NOMO-1 treated with dmso at 0.1 percent for 144 hours (cell line): ENCODE results near the gene C11orf71.
A peak's percentile ranks its signal among the peaks of the same experiment; 100 is the strongest.

Experiments
- DNase-seq: peaks from one replicate; lab custom pipeline; 2025; ENCODE audit not compliant: unreplicated experiment; lab: John Stamatoyannopoulos, UW

C11orf71 gene

DNA sequence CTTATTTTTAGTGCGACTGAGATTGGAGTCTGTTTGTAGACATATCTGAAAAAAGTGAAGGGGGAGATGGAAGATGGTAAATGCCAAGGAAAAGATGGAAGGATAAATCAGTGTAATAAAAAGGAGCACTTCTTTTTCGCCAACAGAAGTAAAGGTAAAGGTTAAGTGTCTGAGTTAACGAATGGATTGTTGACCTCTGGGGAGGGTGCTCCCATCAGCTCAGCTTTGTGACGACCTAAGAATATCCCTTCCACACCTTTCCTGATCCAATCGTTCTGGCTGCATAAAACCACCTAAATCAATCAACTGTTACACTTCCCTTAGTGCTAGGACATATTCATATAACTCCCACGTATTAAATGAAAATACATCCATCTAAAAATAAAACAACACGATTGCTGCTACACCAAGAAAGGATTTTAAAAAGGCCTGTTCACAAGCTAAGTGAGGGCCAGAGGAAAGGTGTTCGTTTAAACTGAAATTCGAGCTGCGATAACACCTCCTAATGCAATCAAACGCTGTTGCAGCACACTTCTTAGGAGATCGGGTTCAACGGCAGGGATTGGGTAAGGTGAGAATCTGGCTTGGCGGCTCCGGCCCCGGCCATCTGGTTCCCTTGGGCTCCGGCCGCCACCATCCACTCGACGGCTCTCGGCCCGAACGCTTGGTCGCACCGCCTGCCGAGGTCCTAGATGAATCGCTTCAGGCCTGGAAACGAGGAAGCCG is 658 bp downstream of the C11orf71 start:
- DNase-seq, result peak; percentile 42

DNA sequence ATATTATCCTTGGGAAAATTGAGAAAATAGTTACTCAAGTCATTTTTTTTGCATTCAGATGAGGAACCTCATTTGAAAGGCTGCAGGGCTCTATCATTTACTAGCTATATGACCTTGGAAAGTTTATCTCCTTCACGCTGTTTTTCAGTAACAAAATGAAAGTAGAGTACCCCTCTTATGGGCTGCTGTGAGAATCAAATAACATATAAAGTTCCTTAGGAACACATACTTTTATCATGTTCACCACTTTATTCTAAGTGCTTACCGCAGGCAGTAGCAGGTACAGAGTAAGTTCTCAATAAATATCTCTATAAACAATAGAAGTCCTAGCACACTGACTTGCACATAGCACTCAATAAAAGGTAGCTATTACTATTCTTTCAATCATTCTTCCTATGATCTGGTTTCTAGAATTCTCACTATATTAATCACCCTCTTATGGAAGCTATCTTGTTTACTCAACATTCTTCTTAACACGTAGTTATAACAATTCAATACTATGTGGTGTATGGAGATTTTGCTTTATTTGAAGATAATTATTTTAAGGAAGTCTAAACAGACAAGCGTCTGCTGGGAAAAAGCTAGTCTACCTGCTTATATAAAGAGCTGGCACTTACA is 1.9 kb downstream of the C11orf71 start:
- DNase-seq, result no peak

DNA sequence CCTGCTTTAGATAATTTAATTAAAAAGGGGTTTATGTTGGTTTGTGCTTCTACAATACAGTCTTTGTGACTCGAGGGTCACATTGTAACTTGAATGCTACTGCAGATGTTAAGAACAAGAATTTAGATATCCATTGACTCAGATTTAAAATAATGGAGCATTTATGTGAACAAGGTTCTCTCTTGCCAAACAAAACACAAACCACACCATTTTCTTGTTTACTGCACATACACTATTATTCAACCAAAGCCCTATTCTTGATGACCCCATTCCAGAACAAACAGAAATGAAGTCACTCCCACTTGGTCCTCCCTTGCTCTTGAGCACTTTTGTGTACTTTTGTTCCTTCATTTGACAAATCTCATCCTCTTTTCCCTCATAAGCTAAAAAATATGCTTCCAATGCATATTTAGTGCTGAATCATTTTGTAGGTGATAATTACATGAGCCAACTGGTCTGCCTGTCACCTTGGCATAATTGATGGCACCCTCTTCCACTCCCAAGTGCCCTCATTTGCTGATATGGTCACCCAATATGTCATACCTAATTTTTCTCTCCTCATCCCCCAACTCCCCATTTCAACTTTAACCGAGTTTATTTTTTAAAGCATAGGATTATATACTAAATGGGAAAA is 2.8 kb downstream of the C11orf71 start:
- no peak for DNase-seq

DNA sequence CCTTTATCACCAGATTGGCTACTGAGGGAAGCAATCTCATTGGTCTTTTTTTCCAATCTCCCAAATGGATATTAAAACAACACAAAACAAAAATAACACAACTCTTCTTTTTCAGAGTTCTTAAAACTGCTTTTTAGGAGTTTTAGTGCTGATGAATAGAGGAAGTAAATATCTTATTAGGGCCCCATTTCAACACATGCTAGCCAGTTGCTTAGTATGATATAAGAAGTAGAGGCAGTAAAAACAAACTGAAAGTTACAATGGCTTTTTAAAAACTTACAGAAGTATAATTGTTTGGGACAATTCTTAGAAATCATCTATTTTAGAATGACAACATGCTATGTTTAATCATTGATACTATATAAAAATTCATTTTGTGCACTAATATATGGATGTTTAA is 3.4 kb downstream of the C11orf71 start:
- DNase-seq, result no peak

DNA sequence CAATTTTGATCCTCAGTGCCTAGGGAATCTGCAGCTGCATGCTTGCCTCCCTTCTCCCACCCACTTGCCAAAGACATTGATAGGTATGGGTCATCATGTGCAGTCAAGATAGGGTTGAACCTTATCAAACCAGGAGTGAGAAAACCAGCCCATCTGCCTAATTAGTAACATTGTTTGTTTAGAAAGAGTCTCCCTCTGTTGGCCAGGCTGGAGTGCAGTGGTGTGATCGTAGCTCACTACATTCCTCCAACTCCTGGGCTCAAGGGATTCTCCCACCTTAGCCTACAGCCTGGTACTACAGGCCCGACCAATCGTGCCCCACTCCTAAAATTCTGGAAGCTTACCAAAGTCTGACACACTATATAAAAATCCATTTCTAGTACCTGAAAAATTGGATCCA is 4.6 kb downstream of the C11orf71 start:
- DNase-seq, result no peak

DNA sequence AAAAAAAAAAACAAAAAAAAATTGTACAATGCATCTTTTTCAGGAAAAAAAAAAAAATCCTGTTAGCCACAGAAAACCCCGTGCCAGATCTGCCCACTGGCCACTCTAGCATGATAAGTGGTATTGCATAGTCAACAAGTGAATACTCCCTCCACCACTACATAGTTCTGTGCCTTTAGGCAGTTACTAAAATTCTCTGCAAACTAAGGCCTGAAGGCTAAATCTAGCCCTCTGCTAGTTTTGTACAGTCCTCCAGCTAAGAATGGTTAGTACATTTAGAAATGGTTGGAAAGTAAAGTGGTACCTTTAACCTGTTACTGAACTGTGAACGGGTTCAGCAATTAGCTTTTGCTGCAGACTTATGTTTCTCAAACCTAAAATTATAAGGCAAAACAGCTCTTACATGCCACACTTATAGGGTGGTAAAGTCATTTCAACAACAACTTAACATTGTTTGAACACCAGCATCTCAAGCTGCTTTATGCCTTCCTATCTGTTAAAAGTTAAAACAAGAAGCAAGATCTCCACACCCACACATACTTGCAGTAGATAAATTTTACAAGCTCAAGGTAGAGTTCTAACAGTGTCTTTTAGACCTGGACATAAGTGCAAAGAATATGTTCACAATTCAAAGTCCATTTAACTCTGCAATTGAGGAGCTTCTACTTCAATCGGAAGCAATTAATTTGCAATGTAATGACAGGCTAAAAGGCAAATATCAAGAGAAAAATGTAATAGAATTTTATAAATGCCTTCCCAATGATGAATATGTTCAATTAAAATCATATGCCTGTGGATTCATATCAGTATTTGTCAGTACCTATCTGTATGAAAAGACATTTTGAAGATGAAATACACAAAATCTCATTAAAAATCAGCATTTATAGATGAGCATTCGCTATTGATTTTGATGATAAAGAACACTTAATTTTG is 7.3 kb downstream of the C11orf71 start:
- no peak for DNase-seq

DNA sequence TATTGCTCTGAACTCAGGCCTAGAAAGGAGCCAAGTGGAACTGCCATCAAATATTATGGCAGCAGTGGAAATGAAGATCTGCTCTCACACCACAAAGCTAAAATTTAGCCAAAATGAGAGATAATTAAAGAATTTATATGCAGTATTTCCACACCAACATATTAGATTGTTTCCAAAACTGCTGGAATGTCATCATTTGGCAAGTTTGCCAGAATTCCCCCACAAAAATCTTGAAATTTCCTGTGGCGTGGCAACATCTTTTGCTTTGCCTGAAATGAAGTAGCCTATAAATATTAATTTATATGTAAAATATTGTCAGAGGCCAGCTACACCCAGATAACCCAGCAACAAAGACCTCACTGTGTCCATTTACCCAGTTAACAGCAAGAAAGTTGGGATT is 13.8 kb downstream of the C11orf71 start:
- DNase-seq, result no peak

DNA sequence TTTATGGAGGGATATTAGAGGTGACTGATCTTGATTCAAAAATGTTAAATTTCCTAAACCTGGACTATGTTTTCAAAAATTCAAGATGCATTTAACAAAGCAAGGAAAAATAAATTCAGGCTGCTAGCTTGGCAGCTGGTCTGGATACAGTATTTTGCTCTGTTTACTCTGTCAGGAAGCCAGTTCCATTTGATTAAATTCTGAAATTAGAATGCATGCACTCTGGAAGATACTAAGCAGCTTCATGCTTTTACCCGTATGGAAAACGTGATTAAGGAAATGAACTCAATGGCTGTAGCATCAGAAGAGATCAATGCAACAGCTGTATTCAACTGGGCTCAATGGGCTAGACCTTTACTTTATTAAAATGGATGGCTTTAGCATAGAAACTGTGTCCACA is 14.2 kb downstream of the C11orf71 start:
- no peak for DNase-seq

DNA sequence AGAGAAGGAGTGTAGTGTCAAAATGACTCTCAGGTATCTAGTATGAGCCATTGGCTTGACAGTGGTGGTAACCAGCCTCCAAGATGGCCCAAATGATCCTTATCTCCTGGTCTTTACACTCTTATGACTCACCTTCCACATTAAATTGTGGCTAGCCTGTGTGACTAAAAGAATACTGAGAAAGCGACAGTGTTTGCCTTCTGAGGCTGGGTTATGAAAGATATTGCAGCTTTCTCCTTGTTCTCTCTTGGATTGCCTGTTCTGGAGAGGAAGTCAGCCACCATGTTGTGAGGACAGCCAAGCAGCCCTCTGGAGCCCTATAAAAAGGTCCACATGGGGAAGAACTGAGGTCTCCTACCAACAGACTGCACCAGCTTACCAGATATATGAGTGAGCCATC is 15.8 kb downstream of the C11orf71 start:
- no peak for DNase-seq

DNA sequence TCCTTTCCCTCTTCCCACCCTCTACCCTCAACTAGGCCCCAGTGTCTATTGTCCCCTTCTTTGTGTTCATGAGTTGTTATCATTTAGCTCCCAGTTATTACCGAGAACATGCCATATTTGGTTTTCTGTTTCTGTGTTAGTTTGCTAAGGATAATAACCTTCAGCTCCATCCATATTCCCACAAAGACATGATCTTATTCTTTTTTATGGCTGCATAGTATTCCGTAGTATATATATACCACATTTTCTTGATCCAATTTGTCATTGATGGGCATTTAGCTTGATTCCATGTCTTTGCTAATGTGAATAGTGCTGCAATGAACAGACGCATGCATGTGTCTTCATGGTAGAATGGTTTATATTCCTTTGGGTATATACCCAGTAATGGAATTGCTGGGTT is 17.8 kb downstream of the C11orf71 start:
- DNase-seq, result no peak

DNA sequence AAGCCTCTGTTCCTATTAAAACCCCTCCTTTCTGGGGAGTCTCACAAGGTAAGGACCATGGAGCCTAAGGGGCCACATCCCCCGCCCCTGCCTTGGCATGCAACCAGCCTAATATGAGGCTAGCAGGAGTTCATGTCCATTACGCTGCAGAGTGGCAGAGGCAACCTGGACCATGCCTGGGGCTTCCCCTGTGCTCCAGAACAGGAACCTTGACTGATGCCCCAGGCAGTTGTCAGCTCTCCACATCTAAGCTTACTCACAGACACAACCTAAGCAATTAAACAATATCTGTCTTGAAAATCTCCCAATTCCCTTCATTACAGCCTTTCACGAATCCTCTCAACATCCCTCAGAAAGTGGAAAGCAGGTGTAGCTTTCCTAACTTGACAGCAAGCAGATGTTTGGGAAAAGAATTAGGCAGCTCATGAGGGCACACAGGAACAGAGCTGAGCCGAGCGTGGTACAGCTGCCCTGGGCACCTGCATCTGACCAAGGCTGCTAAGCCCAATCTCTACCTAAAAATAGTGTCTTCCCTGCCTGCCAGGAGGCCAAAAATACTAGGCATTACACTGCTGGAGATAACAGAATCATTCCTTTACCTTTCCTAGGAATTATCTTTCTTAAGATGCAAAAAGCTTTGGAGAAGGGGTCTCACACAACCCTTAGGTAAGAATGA is 20.8 kb downstream of the C11orf71 start:
- no peak for DNase-seq

DNA sequence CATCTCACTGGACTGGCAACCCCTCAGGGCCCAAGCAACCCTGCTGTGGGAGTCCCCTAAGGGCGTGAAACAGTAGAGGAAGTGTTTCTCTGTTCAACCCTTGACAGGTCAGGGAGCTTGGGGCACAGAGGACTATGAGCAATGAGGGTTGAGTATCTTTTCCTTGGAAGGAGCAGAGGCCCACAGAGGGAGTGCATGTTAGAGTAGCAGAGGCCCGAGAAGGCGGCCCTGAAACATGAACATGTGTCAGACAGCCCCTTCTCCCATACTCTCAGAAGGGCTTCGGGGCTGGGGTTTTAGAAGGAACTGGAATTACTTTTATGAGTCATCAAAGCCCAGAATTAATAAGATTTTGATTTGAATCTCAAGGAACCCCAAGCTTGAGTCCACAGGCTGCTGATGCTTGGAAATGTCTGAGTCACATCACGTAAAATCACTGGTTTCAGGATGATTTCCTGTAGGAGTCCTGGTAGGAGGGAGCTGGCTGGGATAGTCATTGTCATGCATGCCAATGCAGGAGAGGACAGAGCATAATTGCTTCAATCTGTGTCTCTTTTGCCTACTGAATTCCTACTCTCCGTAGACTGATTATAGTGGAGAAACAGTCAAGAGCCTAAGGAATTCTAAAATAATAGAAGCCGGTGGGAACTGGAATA is 22.6 kb downstream of the C11orf71 start:
- DNase-seq, result no peak

DNA sequence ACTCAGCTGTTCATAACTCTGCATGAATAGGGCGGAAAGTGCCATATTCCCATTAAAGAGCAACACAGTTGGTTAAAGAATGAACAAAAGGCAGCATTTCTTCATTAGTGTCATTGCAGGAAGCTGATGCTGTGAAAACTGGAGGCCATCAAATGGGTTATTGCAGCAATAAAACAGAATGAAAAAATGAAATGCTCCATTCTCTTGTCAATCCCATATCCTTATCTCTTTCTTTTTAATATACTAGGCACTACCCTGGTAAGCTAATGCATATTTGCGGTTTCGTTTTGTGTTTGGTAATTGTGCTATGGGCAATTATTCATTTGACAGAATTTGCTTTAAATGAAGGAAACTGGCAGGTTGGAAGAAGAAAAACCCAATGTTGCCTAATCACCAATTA is 25.3 kb downstream of the C11orf71 start:
- no peak for DNase-seq

DNA sequence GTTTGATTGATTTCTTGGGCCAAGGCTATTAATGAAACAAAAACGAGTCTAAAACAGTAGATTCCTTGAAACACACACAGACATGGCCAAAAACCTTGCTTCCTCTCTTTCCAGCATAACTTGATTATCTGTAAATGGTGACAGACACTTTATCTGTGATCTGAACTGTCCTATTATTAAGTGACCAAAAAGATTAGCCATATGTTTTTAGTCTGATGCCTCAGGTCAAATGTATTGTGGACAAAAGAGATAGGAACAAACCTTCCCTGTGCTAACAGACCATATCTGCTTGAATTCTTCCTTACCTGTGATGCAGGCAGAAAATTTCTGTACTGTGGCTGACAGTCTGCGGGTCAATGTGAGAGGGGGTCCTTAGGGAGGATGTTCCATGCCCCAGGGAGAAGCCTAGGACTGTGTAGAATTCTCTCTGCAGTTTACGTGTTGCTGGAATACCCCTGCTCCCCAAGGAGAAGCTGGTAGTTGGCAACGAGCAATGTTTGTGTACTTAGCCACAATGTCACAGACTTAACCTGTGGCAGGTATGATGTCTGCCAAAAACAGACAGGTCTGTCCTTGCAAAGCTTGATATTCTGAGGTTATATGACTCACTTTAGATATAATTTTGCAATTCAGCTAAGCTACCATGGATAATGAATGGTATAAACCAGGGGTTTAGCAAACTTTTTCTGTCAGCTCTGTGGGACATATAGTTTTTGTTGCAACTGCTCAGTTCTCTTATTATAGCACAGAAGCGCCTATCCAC is 31.2 kb downstream of the C11orf71 start:
- DNase-seq, result no peak

DNA sequence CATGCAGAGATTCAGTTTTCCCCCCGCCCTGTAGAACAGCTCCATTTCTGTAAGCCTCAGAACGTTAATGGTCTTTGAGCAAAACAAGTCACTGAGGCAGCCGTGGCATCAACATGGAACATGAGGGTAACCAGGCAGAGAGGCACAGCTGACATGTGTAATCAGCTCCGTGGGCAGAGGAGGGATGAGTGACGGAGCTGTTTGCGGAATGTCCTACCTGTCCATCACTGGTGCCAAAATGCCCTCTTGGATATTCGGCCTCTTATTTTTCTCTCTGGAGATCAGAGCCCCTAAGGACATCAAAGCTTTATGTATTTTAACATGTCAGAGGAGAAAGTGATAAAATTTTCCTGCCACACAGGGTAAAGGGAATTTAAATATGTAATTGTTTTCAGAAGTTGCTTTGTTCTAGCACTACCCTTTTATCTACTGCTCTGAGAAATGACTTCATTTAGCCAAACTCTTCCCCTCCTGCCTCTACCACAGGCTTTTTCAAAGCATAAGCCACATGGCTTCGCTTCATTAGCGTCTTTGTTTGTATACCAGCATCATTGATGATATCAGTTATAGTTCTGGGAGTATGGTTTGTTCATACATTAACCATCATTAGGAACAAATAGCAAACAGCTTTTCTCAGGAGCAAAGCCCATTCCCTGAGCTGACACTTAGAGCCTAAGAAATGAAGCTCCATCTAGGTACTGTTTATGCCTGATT is 32.9 kb downstream of the C11orf71 start:
- DNase-seq, result no peak

DNA sequence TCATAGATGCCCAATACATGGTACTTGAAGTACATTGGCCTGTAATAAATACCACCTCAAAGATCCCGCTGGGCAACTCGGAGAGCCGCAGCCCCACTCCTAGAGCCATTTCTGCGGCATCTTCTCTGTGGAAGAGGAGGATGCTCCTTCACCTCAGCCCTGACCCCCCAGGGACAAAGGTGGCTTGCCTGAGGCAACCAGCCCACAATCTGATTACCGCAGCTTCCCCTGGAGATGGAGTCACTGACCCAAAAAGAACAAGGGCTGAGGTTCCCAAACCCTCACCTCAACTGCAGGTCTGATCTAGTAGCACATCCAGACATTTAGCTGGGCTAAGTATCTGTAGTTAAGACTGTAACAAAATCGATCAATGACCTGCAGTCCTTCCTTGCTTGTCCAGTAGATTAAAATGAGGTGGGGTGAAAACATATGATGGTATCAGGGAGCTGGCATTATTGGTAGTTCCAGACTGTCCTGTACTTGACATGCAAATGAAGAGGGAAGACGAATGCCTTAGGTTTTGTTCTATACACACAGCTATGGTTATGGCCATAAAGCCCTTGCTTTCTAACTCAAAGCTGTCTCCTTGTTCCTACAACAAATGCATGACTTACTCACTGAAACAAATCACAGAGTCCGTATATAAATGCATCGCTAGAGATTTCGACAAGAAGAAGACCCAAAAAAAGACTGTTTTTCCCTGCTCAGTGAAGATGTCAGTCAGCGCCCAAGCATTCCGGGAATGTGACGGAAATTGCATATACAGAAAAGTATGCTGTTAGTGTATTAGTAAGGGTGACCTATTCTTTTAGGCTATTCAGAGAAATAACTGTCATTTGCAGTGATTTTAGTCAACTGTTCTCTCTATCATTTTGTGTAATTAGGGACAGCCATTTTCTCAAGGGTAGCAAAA is 33.7 kb downstream of the C11orf71 start:
- DNase-seq, result no peak

DNA sequence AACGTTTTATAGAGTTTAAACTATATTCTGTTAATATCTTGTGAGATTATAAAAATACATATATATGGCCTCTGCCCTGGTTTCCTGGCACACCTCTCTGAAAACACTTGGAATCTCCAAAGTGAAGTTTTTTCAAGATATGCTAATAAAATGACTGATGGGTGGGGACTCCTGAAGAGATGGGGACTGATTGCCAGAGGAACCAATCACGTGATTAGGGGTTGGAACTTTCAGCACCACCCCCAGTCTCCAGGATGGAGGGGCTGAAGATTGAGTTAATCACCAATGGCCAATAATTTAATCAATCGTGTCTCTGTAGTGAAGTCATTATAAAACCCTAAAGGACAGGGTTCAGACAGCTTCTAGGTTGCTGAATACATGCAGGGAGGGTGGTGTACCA is 37.4 kb downstream of the C11orf71 start:
- no peak for DNase-seq

DNA sequence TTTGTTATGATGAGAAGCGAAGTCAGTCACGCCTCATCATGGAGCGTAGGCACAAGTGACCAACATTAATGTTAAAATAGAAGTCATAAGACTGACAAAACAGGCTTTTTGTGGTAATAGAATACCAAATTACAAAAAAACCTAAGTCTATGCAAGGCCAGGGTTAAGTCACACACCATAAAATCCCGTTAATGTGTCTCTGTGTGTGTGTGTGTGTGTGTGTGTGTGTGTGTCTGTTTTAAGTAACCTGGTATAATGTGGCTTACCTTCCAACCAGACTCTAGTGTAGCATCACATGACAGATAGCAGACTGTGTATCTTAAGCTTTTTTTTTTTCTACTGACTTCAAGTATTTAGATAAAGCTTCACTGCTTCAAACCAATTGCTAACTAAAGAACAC is 38.0 kb downstream of the C11orf71 start:
- no peak for DNase-seq
